CD14-positive monocyte (primary cell): ENCODE results near the gene PLOD1. TPM values are rescaled to one million over a fixed set of nuclear protein-coding genes. Genes with fewer than 3 reads are reported as not detected.

ENCODE experiments used
- DNase-seq, 3 donors: peaks; one replicate each; pipeline ENCODE4 v3.0.0-alpha.2; 2011 to 2022
- H2AFZ ChIP-seq: 2 replicates; pipeline ENCODE4 v1.6.0; 2012; ENCODE audit warnings: mild to moderate bottlenecking, low read depth, low read length, inconsistent platforms; ENCODE audit not compliant: insufficient read depth, poor library complexity, severe bottlenecking
- H3K27ac ChIP-seq, 2 donors: 1 replicate in 1 of 2; 2 replicates in 1 of 2; pipeline ENCODE4 v1.5.1; 2012 to 2013; ENCODE audit warnings: low read length in 2 of 2, control low read depth in 1 of 2, inconsistent platforms in 1 of 2, low read depth in 1 of 2, mild to moderate bottlenecking in 1 of 2
- H3K27me3 ChIP-seq, 2 donors: one replicate each; pipeline versions ENCODE4 v1.6.0 to v1.6.1; 2011 to 2013; ENCODE audit warnings: low read length in 2 of 2; ENCODE audit not compliant: control insufficient read depth in 2 of 2, insufficient read depth in 2 of 2
- H3K36me3 ChIP-seq, 2 donors: replicated peaks in 1 of 2; 1 replicate in 1 of 2; 2 replicates in 1 of 2; pipeline versions ENCODE4 v1.5.1 to v1.6.1; 2012 to 2013; ENCODE audit warnings: low read length in 2 of 2, control low read depth in 1 of 2, inconsistent platforms in 1 of 2, mild to moderate bottlenecking in 1 of 2; ENCODE audit not compliant: insufficient read depth in 2 of 2, control insufficient read depth in 1 of 2
- H3K4me1 ChIP-seq, 2 donors: 1 replicate in 1 of 2; 2 replicates in 1 of 2; pipeline versions ENCODE4 v1.5.1 to v1.6.1; 2012 to 2013; ENCODE audit warnings: low read length in 2 of 2, control low read depth in 1 of 2, inconsistent platforms in 1 of 2, mild to moderate bottlenecking in 1 of 2, moderate library complexity in 1 of 2; ENCODE audit not compliant: insufficient read depth in 2 of 2, control insufficient read depth in 1 of 2
- H3K4me2 ChIP-seq: replicated peaks from 2 replicates; pipeline ENCODE3; 2012; ENCODE audit warnings: low read length, moderate library complexity, mild to moderate bottlenecking; ENCODE audit not compliant: poor library complexity, severe bottlenecking; ENCODE audit errors: extremely low read depth
- H3K4me3 ChIP-seq, 3 experiments: fragments of 200-600 bp in 1 of 3; sonication (generic) in 1 of 3; replicated peaks in 1 of 3; 1 replicate in 2 of 3; 2 replicates in 1 of 3; pipeline ENCODE4 v1.5.1; 2011 to 2013; ENCODE audit warnings: low read length in 3 of 3, mild to moderate bottlenecking in 3 of 3, control low read depth in 2 of 3, low read depth in 2 of 3, inconsistent platforms in 1 of 3, moderate library complexity in 1 of 3
- H3K79me2 ChIP-seq: 2 replicates; pipeline ENCODE4 v1.6.0; 2012; ENCODE audit warnings: mild to moderate bottlenecking, control low read depth, inconsistent platforms, low read length, moderate library complexity; ENCODE audit not compliant: insufficient read depth
- H3K9ac ChIP-seq: 2 replicates; pipeline ENCODE4 v1.6.0; 2017; ENCODE audit warnings: low read length, mild to moderate bottlenecking; ENCODE audit not compliant: insufficient read depth, poor library complexity, severe bottlenecking
- H3K9me3 ChIP-seq, 2 donors: replicated peaks in 1 of 2; 1 replicate in 1 of 2; 2 replicates in 1 of 2; pipeline versions ENCODE4 v1.5.1 to v1.6.1; 2012 to 2013; ENCODE audit warnings: low read length in 2 of 2, control low read depth in 1 of 2; ENCODE audit not compliant: control insufficient read depth in 1 of 2, insufficient read depth in 1 of 2
- H4K20me1 ChIP-seq: 2 replicates; pipeline ENCODE4 v1.6.0; 2012; ENCODE audit warnings: mild to moderate bottlenecking, low read length, control low read depth, moderate library complexity; ENCODE audit not compliant: insufficient read depth
- H3K27ac Mint-ChIP-seq, 7 donors: one replicate each; pipeline ENCODE4 v1.8.0; 2020; ENCODE audit warnings: mild to moderate bottlenecking in 7 of 7, mixed read lengths in 7 of 7, moderate library complexity in 6 of 7, inconsistent platforms in 2 of 7
- H3K27me3 Mint-ChIP-seq, 3 donors: one replicate each; pipeline ENCODE4 v1.8.0; 2021 to 2022; ENCODE audit warnings: low read depth in 3 of 3, mild to moderate bottlenecking in 3 of 3, mixed read lengths in 3 of 3, moderate library complexity in 3 of 3, inconsistent platforms in 1 of 3
- H3K36me3 Mint-ChIP-seq, 2 donors: one replicate each; pipeline ENCODE4 v1.8.0; 2020; ENCODE audit warnings: mixed read lengths in 2 of 2, inconsistent platforms in 1 of 2, mild to moderate bottlenecking in 1 of 2
- H3K4me1 Mint-ChIP-seq: one replicate; pipeline ENCODE4 v1.8.0; 2020; ENCODE audit warnings: mild to moderate bottlenecking, mixed read lengths
- H3K4me3 Mint-ChIP-seq, 2 donors: one replicate each; pipeline ENCODE4 v1.8.0; 2020; ENCODE audit warnings: mild to moderate bottlenecking in 2 of 2, mixed read lengths in 2 of 2, moderate library complexity in 1 of 2
- H3K9me3 Mint-ChIP-seq, 7 donors: one replicate each; pipeline ENCODE4 v1.8.0; 2020 to 2022; ENCODE audit warnings: mixed read lengths in 7 of 7, mild to moderate bottlenecking in 6 of 7, moderate library complexity in 6 of 7, inconsistent platforms in 2 of 7
- CTCF ChIP-seq: fragments of 200-600 bp; IDR thresholded peaks from one replicate; pipeline ENCODE4 v1.8.0; 2022; ENCODE audit warnings: antibody characterized with exemption, mild to moderate bottlenecking
- WGBS: methylation state at CpG from one replicate; pipeline ENCODE4 v1.1.5; 2013; ENCODE audit warnings: missing lambda C conversion rate; ENCODE audit not compliant: insufficient coverage; 5-methylcytosine and 5-hydroxymethylcytosine counted together
- intact Hi-C, 2 donors: fragments of 100-400 bp; cut with micrococcal nuclease; formaldehyde crosslinking; loops; one replicate each; pipeline versions ENCODE4 v1.15.0 to v1.15.1; 2023
- polyA plus RNA-seq, 3 donors: library from polyadenylated mRNA; depleted of rRNA in 1 of 3; unstranded in 2 of 3; stranded (reverse) in 1 of 3; fragments of 300-500 nt in 2 of 3; fragments of >200 nt in 1 of 3; fragmentation: Illumina TruSeq in 2 of 3; gene quantifications; 1 replicate in 2 of 3; 2 replicates in 1 of 3; pipeline ENCODE4 v1.2.3, GENCODE V29; 2012 to 2021

Gene PLOD1
- polyA plus RNA-seq, 3 donors: 44.5 to 53.4 (median 53.1) TPM

GRCh38 chr1:11985851-11986250 lies 51.3 kb downstream of the PLOD1 start:
- H3K27ac Mint-ChIP-seq: peak overlapping the region; percentile 94 to 99 (median 97)
- peaks cover 50% of the 10 kb centered on the region for H3K4me1 Mint-ChIP-seq
- H3K36me3 Mint-ChIP-seq: peaks cover 58 to 79% of the 10 kb centered on the region in 2 donors

GRCh38 chr1:11989669-11990068 lies 55.2 kb downstream of the PLOD1 start:
- Mint-ChIP-seq H3K36me3 (peaks cover 58 to 79% of the 10 kb centered on the region in 2 donors), H3K27ac (peak overlapping the region in 2 of 7 donors; percentile 28 to 80)
- 93% methylated on average over 3 of the region's 7 CpGs for WGBS

More at GRCh38 chr1:11985851-11986250, 51.3 kb downstream of the PLOD1 start:
- Histone ChIP-seq H4K20me1 (peaks cover 9% of the 10 kb centered on the region), H2AFZ (peak overlapping the region; percentile 30), H3K27ac (peak overlapping the region; percentile 76 to 85), H3K9ac (peak overlapping the region; percentile 28), H3K79me2 (peaks cover 91% of the 10 kb centered on the region), H3K4me3 (peak overlapping the region in 2 of 3 experiments; percentile 8 to 66), H3K27me3 (no peaks in the 10 kb centered on the region), H3K4me2 (peak overlapping the region; percentile 72), H3K4me1 (peaks cover 44 to 47% of the 10 kb centered on the region in 2 donors), H3K36me3 (peaks cover 42 to 65% of the 10 kb centered on the region in 2 donors), H3K9me3 (no peaks in the 10 kb centered on the region)
- Mint-ChIP-seq H3K4me3 (peak overlapping the region; percentile 59 to 82), H3K27me3 (peaks cover 0 to 2% (median 0%) of the 10 kb centered on the region in 3 donors), H3K9me3 (peaks cover 0 to 1% (median 0%) of the 10 kb centered on the region in 7 donors)
- no peak for TF ChIP-seq CTCF
- DNase-seq: peak; percentile 52 to 87 (median 86)
- intact Hi-C loops: loop anchor here in 1 of 2 donors (10.0 kb wide), 1 partner anchor 181 kb away; the partner anchor contains the start of genes CLCN6 and MTHFR
- no CpG with 5 or more reads among the region's 7 CpGs for WGBS

More at GRCh38 chr1:11989669-11990068, 55.2 kb downstream of the PLOD1 start:
- peaks cover 57% of the 10 kb centered on the region for H3K79me2 ChIP-seq
- peaks cover 21% of the 10 kb centered on the region for H3K4me1 Mint-ChIP-seq
- H3K9me3 ChIP-seq: no peaks in the 10 kb centered on the region
- no peak overlapping the region for H3K27ac ChIP-seq
- no peaks in the 10 kb centered on the region for H3K27me3 ChIP-seq
- no peaks in the 10 kb centered on the region for H3K9me3 Mint-ChIP-seq
- H4K20me1 ChIP-seq: peaks cover 11% of the 10 kb centered on the region
- H3K27me3 Mint-ChIP-seq: peaks cover 0 to 5% (median 0%) of the 10 kb centered on the region in 3 donors
- peaks cover 48 to 67% of the 10 kb centered on the region in 2 donors for H3K36me3 ChIP-seq
- no peak overlapping the region for H3K4me2 ChIP-seq
- H3K9ac ChIP-seq: no peak overlapping the region
- no peak overlapping the region for H3K4me3 ChIP-seq
- peaks cover 23 to 24% of the 10 kb centered on the region in 2 donors for H3K4me1 ChIP-seq
- no peak for TF ChIP-seq CTCF
- no peak overlapping the region for H2AFZ ChIP-seq
- H3K4me3 Mint-ChIP-seq: peak overlapping the region in 1 of 2 donors; percentile 17
- intact Hi-C loops: loop anchor here in 1 of 2 donors (10.0 kb wide), 1 partner anchor 185 kb away; the partner anchor contains the start of genes CLCN6 and MTHFR
- no peak for DNase-seq
